GM12878 (cell line): ENCODE measurements around the gene WDR75. TPM values are rescaled to one million over a fixed set of nuclear protein-coding genes. Genes with fewer than 3 reads are reported as not detected.

Experiments
- ATAC-seq: fragments of 200-7000 bp; cut with Tn5 transposase; 3 replicates; pipeline ENCODE4 v1.9.1; 2020; ENCODE audit warnings: mild to moderate bottlenecking, moderate library complexity
- BruUV-seq: library from RNA; stranded (reverse); fragments of 400-500 nt; replicated peaks from 2 replicates; lab custom pipeline; 2021; lab: Mats Ljungman, UMichigan
- CTCF ChIA-PET: fragments of 300-600 bp; sonication (Branson Sonifier 250); formaldehyde crosslinking; extraction: SDS; loops from one replicate; lab custom pipeline; 2021; ENCODE audit warnings: inconsistent platforms; lab: Yijun Ruan, JAX
- POLR2A ChIA-PET: fragments of 350-600 bp; formaldehyde crosslinking; extraction: SDS; loops from one replicate; lab custom pipeline; 2021; ENCODE audit warnings: inconsistent platforms; lab: Charles Lee
- RAD21 ChIA-PET: fragments of 300-600 bp; sonication (Branson Sonifier 250); formaldehyde crosslinking; loops from one replicate; lab custom pipeline; 2023; ENCODE audit warnings: antibody characterized with exemption; ENCODE audit not compliant: unreplicated experiment; lab: Charles Lee
- SMC1A ChIA-PET: fragments of 300-600 bp; sonication (Branson Sonifier 250); formaldehyde crosslinking; loops from one replicate; lab custom pipeline; 2023; ENCODE audit not compliant: unreplicated experiment, uncharacterized antibody; lab: Charles Lee
- DNase-seq: peaks from one replicate; pipeline ENCODE4 v3.0.0-alpha.2; 2011; ENCODE audit warnings: low read depth, low spot score
- FAIRE-seq: peaks from 3 replicates; lab custom pipeline; 2011; peaks lifted over from hg19 to GRCh38; lab: Jason Lieb, UNC
- H2AFZ ChIP-seq: 2 replicates; pipeline ENCODE4 v1.6.0; 2011; ENCODE audit warnings: low read depth, low read length, control low read depth; ENCODE audit not compliant: control insufficient read depth
- H3K27ac ChIP-seq: 2 replicates; pipeline ENCODE4 v1.5.1; 2011; ENCODE audit warnings: control low read depth; ENCODE audit not compliant: control insufficient read depth, insufficient read depth
- H3K27me3 ChIP-seq, 2 experiments: replicated peaks in 1 of 2; 2 replicates each; pipeline versions ENCODE4 v1.6.0 to v1.6.1; 2011; ENCODE audit warnings: low read length in 1 of 2; ENCODE audit not compliant: control insufficient read depth in 2 of 2, insufficient read depth in 2 of 2
- H3K36me3 ChIP-seq, 2 experiments: 2 replicates each; pipeline ENCODE4 v1.5.1; 2011; ENCODE audit warnings: low read length in 1 of 2; ENCODE audit not compliant: control insufficient read depth in 2 of 2, insufficient read depth in 2 of 2
- H3K4me1 ChIP-seq: 2 replicates; pipeline ENCODE4 v1.6.1; 2011; ENCODE audit warnings: mild to moderate bottlenecking, low read length, moderate library complexity, mixed read lengths; ENCODE audit not compliant: control insufficient read depth, insufficient read depth
- H3K4me2 ChIP-seq: 2 replicates; pipeline ENCODE4 v1.6.0; 2011; ENCODE audit warnings: control low read depth; ENCODE audit not compliant: control insufficient read depth, insufficient read depth
- H3K4me3 ChIP-seq: fragments of 200-600 bp; sonication (generic); 2 replicates; pipeline ENCODE4 v1.5.1; 2016
- H3K79me2 ChIP-seq: 2 replicates; pipeline ENCODE4 v1.6.0; 2011; ENCODE audit warnings: low read length; ENCODE audit not compliant: control insufficient read depth, insufficient read depth
- H3K9ac ChIP-seq: 2 replicates; pipeline ENCODE4 v1.8.0; 2011; ENCODE audit warnings: low read length, control low read depth, mixed read lengths; ENCODE audit not compliant: control insufficient read depth, insufficient read depth
- H3K9me3 ChIP-seq: replicated peaks from 3 replicates; pipeline ENCODE4 v1.5.1; 2011; ENCODE audit warnings: mild to moderate bottlenecking, low read length; ENCODE audit not compliant: control insufficient read depth, insufficient read depth
- H4K20me1 ChIP-seq: 2 replicates; pipeline ENCODE4 v1.6.0; 2011; ENCODE audit not compliant: control insufficient read depth, insufficient read depth
- BHLHE40 ChIP-seq, 2 experiments: fragments of 450-650 bp in 1 of 2; IDR thresholded peaks; 2 replicates each; pipeline ENCODE4 v1.6.1; 2011 to 2017; ENCODE audit warnings: low read depth in 2 of 2, borderline replicate concordance in 1 of 2, improper control_type of control experiment in 1 of 2, low read length in 1 of 2, mild to moderate bottlenecking in 1 of 2
- BRCA1 ChIP-seq: IDR thresholded peaks from 2 replicates; pipeline ENCODE4 v1.6.1; 2011; ENCODE audit warnings: low read depth, low read length, improper control_type of control experiment
- CBX3 ChIP-seq: fragments of 200-600 bp; sonication (generic); IDR thresholded peaks from 2 replicates; pipeline ENCODE4 v1.6.1; 2016; ENCODE audit warnings: low read depth, borderline replicate concordance
- CHD1 ChIP-seq: IDR thresholded peaks from 2 replicates; pipeline ENCODE4 v1.6.1; 2012; ENCODE audit warnings: low read depth, low read length, improper control_type of control experiment
- CHD4 ChIP-seq: fragments of 200-600 bp; sonication (generic); IDR thresholded peaks from 2 replicates; pipeline ENCODE4 v1.6.1; 2016; ENCODE audit warnings: mild to moderate bottlenecking
- KAT2A ChIP-seq: conservative IDR thresholded peaks from 2 replicates; pipeline ENCODE4 v1.6.1; 2011; ENCODE audit warnings: low read depth, low read length; ENCODE audit not compliant: control insufficient read depth
- NR2C2 ChIP-seq: IDR thresholded peaks from 2 replicates; pipeline ENCODE4 v1.6.1; 2011; ENCODE audit warnings: borderline replicate concordance, low read depth; ENCODE audit not compliant: control insufficient read depth, insufficient read length
- RCOR1 ChIP-seq: conservative IDR thresholded peaks from 2 replicates; pipeline ENCODE4 v1.6.1; 2012; ENCODE audit warnings: low read depth, low read length, improper control_type of control experiment
- SRF ChIP-seq, 2 experiments: IDR thresholded peaks; 2 replicates each; pipeline ENCODE4 v1.6.1; 2011; ENCODE audit warnings: low read depth in 2 of 2, low read length in 2 of 2, mild to moderate bottlenecking in 1 of 2, moderate library complexity in 1 of 2
- SUZ12 ChIP-seq: fragments of 200-600 bp; sonication (generic); IDR thresholded peaks from one replicate; pipeline ENCODE4 v1.6.1; 2018; ENCODE audit warnings: antibody characterized with exemption, mild to moderate bottlenecking; ENCODE audit not compliant: unreplicated experiment
- TCF12 ChIP-seq: IDR thresholded peaks from 2 replicates; pipeline ENCODE4 v1.6.1; 2011; ENCODE audit warnings: low read depth, mild to moderate bottlenecking, low read length
- WGBS: methylation state at CpG from one replicate; pipeline ENCODE4 v1.1.6; 2016; ENCODE audit warnings: low lambda C conversion rate; ENCODE audit not compliant: insufficient replicate concordance, insufficient coverage; ENCODE audit errors: missing lambda C conversion rate; 5-methylcytosine and 5-hydroxymethylcytosine counted together
- in situ Hi-C: fragments of 300-500 bp; cut with MboI; formaldehyde crosslinking; loops from 9 replicates; pipeline ENCODE4 v1.14.3; 2018; ENCODE audit warnings: mixed read lengths
- intact Hi-C: fragments of 100-400 bp; cut with micrococcal nuclease; formaldehyde crosslinking; loops from one replicate; pipeline ENCODE4 v1.14.2; 2022; ENCODE audit not compliant: unreplicated experiment
- polyA plus RNA-seq, 11 experiments: library from polyadenylated mRNA; depleted of rRNA in 4 of 11; unstranded in 6 of 11; stranded (reverse) in 5 of 11; fragments of >200 nt; fragmentation: Nextera tagmentation in 4 of 11; fragmentation: Illumina TruSeq in 1 of 11; extraction: Ambion mirVana in 4 of 11; extraction: Trizol in 1 of 11; gene quantifications; 1 replicate in 1 of 11; 2 replicates in 10 of 11; pipeline versions ENCODE4 v1.2.1 to v1.2.3, GENCODE V29; 2011 to 2016; ENCODE audit warnings: inconsistent platforms in 2 of 11, missing spikeins in 2 of 11, low read depth in 1 of 11
- total RNA-seq, 4 experiments: library from RNA; depleted of rRNA in 3 of 4; stranded (reverse); fragments of >200 nt in 3 of 4; fragmentation: Illumina TruSeq in 1 of 4; extraction: Trizol in 1 of 4; gene quantifications; 2 replicates each; pipeline versions ENCODE4 v1.2.1 to v1.2.3, GENCODE V29; 2013 to 2021
- TF ChIP-seq, protein P1 (sequence below): fragments of 450-650 bp; IDR thresholded peaks from 2 replicates; pipeline ENCODE4 v1.6.1; 2014; ENCODE audit warnings: mild to moderate bottlenecking
- TF ChIP-seq, protein P2 (sequence below): IDR thresholded peaks from 2 replicates; pipeline ENCODE4 v1.6.1; 2011; ENCODE audit warnings: low read depth, low read length, improper control_type of control experiment, borderline replicate concordance
- TF ChIP-seq, protein P3 (sequence below): fragments of 450-650 bp; conservative IDR thresholded peaks from 2 replicates; pipeline ENCODE4 v1.6.1; 2017; ENCODE audit warnings: mild to moderate bottlenecking, moderate library complexity
- TF ChIP-seq, protein P4 (sequence below): fragments of 450-650 bp; IDR thresholded peaks from 2 replicates; pipeline ENCODE4 v1.6.1; 2017; ENCODE audit warnings: borderline replicate concordance

Gene WDR75
- total and polyA plus RNA-seq, 10 of the 15 experiments (the other 5 are each of a cell fraction or from before 2014, with no cell fraction given), result 53.1 to 98.5 (median 71.5) TPM

DNA sequence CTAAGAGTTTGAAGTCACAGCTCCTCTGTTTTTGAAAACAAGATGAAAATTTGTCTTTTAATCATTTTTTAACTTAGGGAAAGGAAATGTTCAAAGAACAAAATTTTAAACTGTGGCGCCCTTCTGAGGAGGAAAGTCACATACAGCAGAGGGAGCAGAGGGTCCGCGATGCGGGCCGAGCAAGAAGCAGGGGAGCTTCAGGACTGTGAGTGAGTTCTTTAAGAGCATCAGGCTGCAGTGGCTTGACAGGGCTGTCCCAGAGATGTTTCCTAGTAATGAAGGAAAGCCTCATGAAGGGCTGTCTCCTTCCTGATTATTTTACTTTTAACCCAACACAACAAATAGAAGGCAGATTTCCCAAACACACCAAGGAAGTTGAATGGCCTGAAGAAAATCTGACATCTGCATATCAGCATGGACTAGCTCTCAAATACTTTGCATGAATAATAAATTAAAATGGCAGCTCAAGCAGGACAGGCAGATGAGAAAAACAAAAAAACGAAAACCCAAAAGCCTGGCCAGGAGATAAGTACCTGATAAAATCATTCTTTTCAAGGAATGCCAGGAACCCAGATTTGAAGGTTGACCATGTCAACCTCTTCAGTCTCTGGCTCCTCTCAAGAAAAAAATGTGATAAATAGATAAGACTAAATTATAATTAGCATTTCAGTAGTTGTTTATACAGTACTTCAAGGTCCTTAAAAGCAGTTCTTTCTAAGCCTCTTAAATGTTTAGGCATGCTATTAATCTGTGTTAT is 78.5 kb downstream of the WDR75 start:
- Histone ChIP-seq H3K4me2 (no peak overlapping the region), H3K36me3 (no peaks in the 10 kb centered on the region), H3K27ac (no peak overlapping the region), H3K9ac (no peak overlapping the region), H3K27me3 (no peaks in the 10 kb centered on the region), H2AFZ (no peak overlapping the region), H4K20me1 (no peaks in the 10 kb centered on the region), H3K4me3 (no peak overlapping the region), H3K79me2 (no peaks in the 10 kb centered on the region), H3K4me1 (no peaks in the 10 kb centered on the region), H3K9me3 (no peaks in the 10 kb centered on the region)
- in situ Hi-C loops (no loop called here), intact Hi-C loops (no loop called here)
- RAD21 ChIA-PET, result no interaction called here
- FAIRE-seq, result no peak
- POLR2A ChIA-PET, result interaction anchor here (0.7 kb wide), 1 partner anchor 1034 kb away, joined by 6 read pairs; no protein-coding TSS in a partner anchor
- CTCF ChIA-PET, result interaction anchor here (0.7 kb wide), 1 partner anchor 885 kb away, joined by 3 read pairs; no protein-coding TSS in a partner anchor
- BruUV-seq, result no TSS peak
- ATAC-seq, result no peak
- no peak for DNase-seq
- TF ChIP-seq, protein P1, sequence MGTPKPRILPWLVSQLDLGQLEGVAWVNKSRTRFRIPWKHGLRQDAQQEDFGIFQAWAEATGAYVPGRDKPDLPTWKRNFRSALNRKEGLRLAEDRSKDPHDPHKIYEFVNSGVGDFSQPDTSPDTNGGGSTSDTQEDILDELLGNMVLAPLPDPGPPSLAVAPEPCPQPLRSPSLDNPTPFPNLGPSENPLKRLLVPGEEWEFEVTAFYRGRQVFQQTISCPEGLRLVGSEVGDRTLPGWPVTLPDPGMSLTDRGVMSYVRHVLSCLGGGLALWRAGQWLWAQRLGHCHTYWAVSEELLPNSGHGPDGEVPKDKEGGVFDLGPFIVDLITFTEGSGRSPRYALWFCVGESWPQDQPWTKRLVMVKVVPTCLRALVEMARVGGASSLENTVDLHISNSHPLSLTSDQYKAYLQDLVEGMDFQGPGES, result no peak
- no peak for TF ChIP-seq BHLHE40 (IDR thresholded peaks at IDR 0.05; ENCODE audit: borderline replicate concordance in 1 of 2, low read depth in 2 of 2, low read length in 1 of 2)
- TF ChIP-seq, protein P2, sequence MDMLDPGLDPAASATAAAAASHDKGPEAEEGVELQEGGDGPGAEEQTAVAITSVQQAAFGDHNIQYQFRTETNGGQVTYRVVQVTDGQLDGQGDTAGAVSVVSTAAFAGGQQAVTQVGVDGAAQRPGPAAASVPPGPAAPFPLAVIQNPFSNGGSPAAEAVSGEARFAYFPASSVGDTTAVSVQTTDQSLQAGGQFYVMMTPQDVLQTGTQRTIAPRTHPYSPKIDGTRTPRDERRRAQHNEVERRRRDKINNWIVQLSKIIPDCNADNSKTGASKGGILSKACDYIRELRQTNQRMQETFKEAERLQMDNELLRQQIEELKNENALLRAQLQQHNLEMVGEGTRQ, result no peak
- TF ChIP-seq RCOR1, result no peak
- TF ChIP-seq BRCA1, result no peak
- TF ChIP-seq, protein P3, sequence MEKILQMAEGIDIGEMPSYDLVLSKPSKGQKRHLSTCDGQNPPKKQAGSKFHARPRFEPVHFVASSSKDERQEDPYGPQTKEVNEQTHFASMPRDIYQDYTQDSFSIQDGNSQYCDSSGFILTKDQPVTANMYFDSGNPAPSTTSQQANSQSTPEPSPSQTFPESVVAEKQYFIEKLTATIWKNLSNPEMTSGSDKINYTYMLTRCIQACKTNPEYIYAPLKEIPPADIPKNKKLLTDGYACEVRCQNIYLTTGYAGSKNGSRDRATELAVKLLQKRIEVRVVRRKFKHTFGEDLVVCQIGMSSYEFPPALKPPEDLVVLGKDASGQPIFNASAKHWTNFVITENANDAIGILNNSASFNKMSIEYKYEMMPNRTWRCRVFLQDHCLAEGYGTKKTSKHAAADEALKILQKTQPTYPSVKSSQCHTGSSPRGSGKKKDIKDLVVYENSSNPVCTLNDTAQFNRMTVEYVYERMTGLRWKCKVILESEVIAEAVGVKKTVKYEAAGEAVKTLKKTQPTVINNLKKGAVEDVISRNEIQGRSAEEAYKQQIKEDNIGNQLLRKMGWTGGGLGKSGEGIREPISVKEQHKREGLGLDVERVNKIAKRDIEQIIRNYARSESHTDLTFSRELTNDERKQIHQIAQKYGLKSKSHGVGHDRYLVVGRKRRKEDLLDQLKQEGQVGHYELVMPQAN, result no peak
- no peak for TF ChIP-seq CHD4
- no peak for TF ChIP-seq NR2C2
- no peak for TF ChIP-seq SUZ12
- TF ChIP-seq CHD1, result no peak
- TF ChIP-seq SRF (IDR thresholded peaks at IDR 0.05; ENCODE audit: low read depth in 2 of 2, low read length in 2 of 2), result no peak
- no peak for TF ChIP-seq CBX3
- TF ChIP-seq KAT2A, result no peak
- TF ChIP-seq TCF12, result no peak
- TF ChIP-seq, protein P4, sequence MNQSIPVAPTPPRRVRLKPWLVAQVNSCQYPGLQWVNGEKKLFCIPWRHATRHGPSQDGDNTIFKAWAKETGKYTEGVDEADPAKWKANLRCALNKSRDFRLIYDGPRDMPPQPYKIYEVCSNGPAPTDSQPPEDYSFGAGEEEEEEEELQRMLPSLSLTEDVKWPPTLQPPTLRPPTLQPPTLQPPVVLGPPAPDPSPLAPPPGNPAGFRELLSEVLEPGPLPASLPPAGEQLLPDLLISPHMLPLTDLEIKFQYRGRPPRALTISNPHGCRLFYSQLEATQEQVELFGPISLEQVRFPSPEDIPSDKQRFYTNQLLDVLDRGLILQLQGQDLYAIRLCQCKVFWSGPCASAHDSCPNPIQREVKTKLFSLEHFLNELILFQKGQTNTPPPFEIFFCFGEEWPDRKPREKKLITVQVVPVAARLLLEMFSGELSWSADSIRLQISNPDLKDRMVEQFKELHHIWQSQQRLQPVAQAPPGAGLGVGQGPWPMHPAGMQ, result no peak
- 62% methylated on average over 6 of the region's 6 CpGs for WGBS
- SMC1A ChIA-PET, result no interaction called here
